Stimulated activated CD4-positive, alpha-beta T cell treated with anti-CD3 and anti-CD28 coated beads, Interleukin-12 subunit alpha, Interleukin-12 subunit beta, amount 100 ng/mL, for 4 hours (primary cell): ENCODE data around the gene ANP32B.
"Not testable (repeated sequence)": the region's sequence is repeated elsewhere in the genome, so short reads cannot be mapped to it uniquely, and the experiment has no call there.

ENCODE experiments used
- DNase-seq: peaks from one replicate; pipeline ENCODE4 v3.0.0-alpha.2; 2020

Gene ANP32B

DNA sequence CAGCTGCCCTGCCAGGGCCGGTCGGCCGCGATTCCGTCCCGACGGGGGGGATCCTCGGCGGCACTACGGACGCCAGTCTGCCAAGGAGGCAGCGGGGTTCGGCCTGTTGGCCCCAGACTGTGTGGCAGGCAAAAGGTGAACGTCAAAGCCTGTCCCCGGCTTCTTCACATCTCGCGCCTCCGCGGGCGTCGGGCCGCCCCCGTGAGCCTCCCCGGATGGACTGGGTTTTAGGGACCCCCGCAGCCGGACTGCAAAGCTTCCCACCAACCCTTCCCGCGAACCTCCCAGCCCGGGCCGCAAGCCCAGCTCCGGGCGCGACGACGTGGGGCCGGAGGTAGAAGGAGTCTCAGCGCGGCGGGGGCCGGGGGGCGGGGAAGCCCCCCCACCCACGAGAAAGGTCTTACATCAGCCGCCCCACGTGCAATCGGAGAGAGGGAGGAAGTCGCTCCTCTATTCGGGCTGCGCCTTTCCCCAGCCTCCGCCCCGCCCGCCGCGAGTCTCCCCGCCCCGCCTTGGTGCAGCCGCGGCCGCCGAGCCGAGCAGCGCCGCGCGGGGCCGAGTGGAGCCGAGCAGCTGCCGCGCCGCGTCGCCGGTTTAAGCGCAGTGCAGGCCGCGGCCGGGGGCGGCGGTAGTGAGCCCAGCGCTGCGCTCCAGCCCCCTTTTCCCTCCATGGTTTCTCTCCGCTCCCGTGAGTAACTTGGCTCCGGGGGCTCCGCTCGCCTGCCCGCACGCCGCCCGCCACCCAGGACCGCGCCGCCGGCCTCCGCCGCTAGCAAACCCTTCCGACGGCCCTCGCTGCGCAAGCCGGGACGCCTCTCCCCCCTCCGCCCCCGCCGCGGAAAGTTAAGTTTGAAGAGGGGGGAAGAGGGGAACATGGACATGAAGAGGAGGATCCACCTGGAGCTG is at the start of gene ANP32B:
ANP32B (plus strand) TSS at position 659 of the 906 bp plus-strand sequence; CDS start at position 874, 215 bp downstream.
- DNase-seq = peak; percentile 97

DNA sequence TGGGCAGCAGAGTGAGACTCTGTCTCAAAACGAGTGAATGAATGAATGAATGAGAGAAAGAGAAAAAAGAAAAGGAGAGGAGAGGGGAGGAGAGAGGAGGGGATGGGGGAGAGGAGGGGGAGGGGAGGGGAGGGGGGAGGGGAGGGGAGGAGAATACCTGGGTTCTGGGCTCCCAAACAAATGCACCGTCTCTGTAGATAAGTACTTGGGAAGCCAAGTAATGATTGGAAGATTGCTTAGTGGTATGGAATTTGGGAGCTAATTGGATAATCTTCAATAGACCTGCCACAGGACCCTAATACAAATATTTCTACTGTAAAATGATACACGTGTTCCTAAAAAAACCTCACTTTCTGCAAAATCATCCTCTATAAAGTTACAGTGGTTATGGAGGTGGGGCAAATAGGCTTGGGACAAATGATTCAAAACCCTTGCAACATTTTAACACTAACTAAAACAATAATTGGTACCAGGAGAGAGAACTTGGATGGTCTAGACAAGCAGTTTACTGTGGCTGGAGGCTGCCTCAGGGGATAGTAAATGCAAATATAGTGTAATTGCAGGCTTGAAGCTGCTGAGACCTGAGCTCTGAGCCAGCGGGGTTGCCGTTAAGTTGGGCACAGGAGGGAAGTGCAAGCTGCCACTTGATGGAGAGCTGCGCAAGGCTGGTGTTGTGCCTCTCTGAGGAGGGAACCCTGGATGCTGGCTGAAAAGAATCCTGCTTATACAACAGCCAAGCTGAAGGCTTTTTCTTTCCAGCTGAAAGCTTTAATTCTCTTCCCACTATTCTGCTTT is 48.6 kb upstream of the ANP32B start:
- DNase-seq = no peak

DNA sequence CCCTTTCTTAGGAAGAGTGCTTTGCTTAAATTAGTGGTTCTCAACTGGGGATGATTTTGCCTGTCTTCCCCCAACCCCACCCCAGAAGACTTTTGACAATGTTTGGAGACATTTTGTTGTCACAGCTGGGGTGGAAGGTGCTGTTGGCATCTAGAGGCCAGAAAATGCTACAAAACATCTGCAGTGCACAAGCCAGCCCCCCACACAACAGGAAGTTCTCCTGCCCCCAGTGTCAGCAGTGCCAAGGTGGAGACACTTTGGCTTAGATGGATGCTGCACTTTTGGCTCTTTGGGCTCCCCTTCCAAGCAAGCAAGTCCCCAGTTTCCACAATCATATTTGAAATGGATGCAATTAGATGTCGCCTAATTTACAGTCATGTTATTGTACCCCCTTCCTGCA is 47.9 kb upstream of the ANP32B start:
- DNase-seq = no peak

GRCh38 chr9:97936998-97937397 is 46.1 kb upstream of the ANP32B start:
- DNase-seq = no peak

- peak; percentile 5 for DNase-seq
Observed at GRCh38 chr9:97938081-97938644, 45.0 kb upstream of the ANP32B start, which contains the start of gene HEMGN. Gene HEMGN, minus strand, starts transcription at chr9:97938172. Its CDS starts 36 bp downstream, at chr9:97938136.

DNA sequence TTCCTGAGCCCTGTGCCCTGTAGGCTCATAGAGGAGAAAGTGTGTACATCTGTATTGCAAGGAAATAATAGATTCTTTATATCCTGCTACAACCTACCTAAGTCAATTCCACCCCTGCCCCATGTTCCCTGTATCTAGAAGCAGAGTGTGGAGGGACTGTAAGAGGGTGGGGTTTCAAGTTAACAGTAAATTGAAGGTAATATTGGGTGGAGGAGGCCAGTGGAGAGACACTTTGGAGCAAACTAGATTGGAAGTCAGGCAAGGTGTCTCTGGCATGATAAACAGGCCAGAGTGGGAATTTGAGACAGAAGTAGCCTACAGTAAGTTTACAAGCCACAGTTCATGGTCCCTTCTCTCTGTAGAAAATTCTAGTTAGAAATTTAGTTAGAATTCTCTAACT is 42.9 kb upstream of the ANP32B start:
- no peak for DNase-seq

DNA sequence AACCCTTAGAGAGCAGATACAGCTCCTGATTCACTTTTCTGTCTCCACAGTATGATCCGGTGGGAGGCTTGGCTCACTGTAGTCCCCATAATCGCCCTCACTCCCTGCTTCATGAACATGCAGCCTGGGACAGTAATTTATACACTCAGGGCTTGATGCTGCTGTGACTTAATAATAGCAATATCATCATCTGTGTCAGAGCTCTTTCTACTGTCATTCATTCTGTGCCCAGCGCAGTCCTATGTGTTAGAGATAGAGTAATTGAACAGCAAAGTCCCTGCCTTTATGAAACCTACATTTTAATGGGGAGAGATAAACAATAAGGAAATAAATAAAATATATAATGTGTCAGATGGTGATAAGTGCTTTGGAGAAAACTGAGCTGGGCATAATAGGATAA is 42.4 kb upstream of the ANP32B start:
- DNase-seq = no peak

DNA sequence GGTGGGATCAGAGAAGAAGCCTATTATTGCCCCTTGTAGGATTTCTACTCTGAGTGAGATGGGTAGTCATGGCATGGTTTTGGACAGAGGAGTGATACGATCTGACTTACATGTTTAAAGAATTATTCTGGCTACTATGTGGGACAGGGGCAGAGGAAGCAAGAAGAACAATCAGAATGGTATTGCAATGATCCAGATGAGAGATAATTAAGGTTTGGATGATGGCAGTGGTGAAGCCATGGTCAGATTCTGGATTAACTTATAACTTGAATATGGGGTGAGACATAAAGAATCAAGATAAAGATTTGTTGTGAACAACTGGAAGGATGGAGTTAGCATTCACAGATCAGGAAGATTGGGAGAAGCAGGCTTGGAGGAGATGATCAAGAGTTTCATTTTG is 41.8 kb upstream of the ANP32B start:
- DNase-seq = no peak

GRCh38 chr9:97943308-97943855 is 39.8 kb upstream of the ANP32B start:
- no peak for DNase-seq

GRCh38 chr9:97944612-97945011 is 38.5 kb upstream of the ANP32B start:
- DNase-seq = no peak

- DNase-seq = not testable (repeated sequence)
Observed at GRCh38 chr9:97945470-97945869, 37.7 kb upstream of the ANP32B start.

- not testable (repeated sequence) for DNase-seq
Observed at GRCh38 chr9:97947094-97947493, 36.0 kb upstream of the ANP32B start.

GRCh38 chr9:97950873-97951272 is 32.3 kb upstream of the ANP32B start:
- not testable (repeated sequence) for DNase-seq

DNA sequence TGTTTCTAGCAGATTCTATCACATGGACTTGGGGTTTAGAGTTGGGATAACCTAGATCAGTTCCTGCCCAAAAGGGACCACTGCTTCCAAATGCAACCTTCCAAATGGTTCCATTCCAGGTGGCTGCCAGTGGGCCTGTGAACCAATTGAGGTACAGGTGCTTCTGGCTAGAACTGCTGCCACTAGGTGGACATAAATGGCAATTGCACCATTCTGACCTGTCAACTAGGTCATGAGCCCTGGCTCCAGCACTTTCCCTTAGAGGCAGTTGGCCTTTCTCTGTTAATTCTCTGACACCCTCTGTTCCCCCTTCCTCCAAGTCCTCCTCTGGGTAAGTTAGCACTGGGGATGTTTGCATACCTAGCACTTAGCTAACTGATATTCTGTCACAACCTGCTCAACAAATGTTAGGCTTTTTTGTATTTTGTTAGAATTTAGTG is 28.6 kb upstream of the ANP32B start:
- peak; percentile 28 for DNase-seq

DNA sequence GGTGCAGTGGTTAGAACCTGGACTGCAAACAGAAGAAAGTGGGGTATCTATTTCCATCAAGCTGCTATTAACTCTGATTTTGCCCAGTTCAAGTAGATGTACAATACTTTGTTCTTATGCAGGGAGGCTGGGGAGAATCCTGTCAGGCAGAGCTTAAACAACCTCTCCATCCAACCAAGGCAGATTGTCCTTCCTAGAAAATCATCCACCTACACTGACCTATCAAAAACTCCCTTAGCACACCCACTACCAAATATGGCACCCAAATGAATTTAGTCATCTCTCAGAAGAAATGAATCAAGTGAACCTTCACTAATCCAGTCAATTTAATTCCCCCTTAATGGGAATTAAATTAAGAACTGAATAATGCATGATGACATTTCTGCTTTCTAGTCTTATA is 26.8 kb upstream of the ANP32B start:
- no peak for DNase-seq

DNA sequence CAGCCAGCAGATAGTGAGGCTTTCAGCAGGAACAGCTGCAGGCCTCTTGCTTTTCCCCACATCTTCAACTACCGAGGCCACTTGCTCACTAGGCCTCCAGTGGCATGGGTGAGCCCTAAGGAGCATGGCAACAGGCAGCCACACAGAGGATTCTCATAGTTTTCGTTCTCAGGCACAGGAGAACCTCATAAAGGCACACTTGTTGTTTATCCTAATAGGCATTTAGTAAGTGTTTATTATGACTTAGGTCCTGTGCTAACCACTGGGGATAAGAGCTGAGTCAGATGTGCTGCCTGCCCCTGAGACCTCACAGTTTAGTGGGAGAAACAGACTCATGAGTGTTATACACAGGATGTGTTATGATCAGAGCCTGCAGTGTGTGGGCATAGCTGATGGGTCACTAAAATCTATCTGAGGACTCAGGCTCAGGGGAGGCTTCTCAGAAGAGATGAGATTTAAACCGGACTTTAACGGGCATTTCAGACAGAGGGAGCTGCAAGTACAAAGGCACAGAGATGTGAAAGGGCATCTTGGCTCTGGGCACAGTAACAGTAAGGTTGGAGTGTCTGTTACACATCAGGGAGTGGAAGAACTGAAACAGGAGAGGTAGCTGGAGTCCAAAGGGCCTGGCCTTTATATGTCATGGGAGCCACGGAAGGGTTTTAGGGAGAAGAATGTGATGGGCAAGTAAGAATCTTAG is 24.2 kb upstream of the ANP32B start:
- DNase-seq = no peak

DNA sequence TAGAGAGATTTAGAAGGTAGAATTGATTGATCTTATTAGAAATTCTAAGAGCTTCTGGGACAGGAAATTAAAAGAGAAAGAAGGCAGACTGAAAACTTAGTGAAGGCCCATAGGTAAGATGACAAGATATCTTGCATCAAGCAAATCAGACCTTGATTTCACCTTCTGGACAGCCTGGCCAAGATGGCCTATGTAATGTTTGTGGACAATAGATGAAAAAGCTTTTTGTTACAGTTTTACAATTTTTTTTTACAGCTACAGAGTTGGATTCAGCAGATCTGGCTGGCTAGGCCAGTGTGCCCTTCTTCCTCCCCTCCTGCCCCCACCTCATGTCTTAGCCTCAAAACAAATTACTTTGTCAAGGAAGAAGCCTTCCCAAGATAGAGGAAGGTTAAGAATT is 23.6 kb upstream of the ANP32B start:
- DNase-seq = no peak

GRCh38 chr9:97960678-97961328 is 22.3 kb upstream of the ANP32B start:
- not testable (repeated sequence) for DNase-seq

DNA sequence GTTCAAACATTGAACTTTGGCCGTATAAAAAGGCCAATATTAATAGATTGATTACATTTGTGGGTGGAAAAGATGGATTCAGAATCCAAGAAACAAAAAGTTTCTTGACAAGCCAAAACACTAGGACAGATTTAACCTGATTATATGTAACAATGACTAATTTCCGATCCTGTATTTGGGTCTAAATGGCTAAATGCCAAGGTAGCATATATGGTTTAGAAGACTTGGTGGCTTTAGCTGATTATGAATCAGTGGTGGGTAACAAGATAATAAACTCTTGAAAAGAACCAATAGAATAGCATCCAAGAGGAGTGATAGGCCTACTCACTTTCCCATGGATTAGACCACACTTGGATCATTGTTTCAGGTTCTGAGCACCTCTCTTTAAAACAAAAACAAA is 21.8 kb upstream of the ANP32B start:
- no peak for DNase-seq

GRCh38 chr9:97962136-97962535 is 21.0 kb upstream of the ANP32B start:
- DNase-seq = no peak

DNA sequence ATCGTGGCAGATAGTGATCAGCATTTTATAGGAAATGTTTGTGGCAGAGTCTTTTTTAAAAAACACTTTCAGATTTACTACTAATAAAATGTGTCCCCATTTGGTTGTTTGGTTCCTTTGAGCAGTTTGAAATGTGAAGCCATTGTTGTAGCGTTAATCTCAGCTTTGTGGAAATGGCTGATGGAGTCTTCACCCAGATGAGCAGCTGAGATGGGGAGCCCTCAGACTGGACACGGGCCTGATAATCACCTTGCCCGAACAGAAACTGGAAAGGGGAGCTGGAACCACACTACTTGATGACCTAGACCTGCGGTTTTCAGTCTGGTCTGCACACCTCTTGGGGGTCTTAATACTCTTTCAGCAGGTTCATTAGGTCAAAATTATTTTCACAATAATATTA is 20.6 kb upstream of the ANP32B start:
- DNase-seq = no peak

GRCh38 chr9:97963232-97963631 is 19.9 kb upstream of the ANP32B start:
- no peak for DNase-seq
